Choroid plexus epithelial cell (primary cell): ENCODE results near the gene AP5S1.
A peak's percentile ranks its signal among the peaks of the same experiment; 100 is the strongest.

ENCODE experiments used
- DNase-seq: peaks from one replicate; pipeline ENCODE4 v3.0.0-alpha.2; 2010; ENCODE audit warnings: low read depth
- H3K4me3 ChIP-seq: 2 replicates; pipeline ENCODE4 v1.5.1; 2011; ENCODE audit warnings: low read depth, mild to moderate bottlenecking, control low read depth, low read length, moderate library complexity
- TF ChIP-seq, protein P1 (sequence below): conservative IDR thresholded peaks from 2 replicates; pipeline ENCODE4 v1.5.1; 2011; ENCODE audit warnings: low read depth, mild to moderate bottlenecking, control low read depth, inconsistent platforms, low read length, moderate library complexity

AP5S1 gene

DNA sequence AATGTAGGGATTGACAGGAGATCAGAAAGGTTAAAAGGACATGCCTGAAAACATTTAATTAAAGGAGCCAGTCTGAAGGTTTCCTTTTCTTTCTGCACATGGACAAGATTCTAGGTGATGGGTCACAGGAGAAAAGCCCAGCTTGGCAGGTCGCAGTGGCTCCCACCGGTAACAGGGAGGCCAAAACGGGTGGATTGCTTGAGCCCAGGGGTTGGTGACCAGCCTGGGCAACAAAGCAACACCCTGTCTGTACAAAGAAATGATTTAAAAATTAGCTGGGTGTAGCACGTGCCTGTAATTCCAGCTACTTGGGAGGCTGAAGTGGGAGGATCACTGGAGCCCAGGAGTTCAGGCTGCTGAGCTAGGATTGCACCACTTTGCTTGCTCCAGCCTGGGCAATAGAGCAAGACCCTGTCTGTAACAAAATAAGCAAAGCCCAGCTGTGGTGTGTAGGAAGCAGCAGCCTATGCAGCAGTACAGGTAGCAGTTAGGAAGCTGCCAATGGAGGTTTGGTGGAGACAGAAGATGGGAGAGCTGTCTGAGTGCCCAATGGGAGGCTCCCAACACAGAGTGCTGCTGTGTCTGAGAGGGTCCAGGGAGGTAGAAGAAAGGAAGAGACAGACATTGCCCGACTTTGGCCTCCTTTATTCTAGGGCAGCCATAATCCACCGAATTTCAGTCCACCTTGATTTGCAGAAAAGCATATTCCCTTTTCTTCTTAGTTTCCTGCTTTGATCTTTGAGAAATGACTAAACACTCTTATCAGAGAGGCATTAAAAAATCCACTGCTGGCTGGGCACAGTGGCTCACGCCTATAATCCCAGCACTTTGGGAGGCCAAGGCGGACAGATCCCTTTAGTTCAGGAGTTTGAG, 7.1 kb upstream of the AP5S1 start:
- no peak overlapping the region for H3K4me3 ChIP-seq
- DNase-seq, result no peak
- TF ChIP-seq, protein P1, sequence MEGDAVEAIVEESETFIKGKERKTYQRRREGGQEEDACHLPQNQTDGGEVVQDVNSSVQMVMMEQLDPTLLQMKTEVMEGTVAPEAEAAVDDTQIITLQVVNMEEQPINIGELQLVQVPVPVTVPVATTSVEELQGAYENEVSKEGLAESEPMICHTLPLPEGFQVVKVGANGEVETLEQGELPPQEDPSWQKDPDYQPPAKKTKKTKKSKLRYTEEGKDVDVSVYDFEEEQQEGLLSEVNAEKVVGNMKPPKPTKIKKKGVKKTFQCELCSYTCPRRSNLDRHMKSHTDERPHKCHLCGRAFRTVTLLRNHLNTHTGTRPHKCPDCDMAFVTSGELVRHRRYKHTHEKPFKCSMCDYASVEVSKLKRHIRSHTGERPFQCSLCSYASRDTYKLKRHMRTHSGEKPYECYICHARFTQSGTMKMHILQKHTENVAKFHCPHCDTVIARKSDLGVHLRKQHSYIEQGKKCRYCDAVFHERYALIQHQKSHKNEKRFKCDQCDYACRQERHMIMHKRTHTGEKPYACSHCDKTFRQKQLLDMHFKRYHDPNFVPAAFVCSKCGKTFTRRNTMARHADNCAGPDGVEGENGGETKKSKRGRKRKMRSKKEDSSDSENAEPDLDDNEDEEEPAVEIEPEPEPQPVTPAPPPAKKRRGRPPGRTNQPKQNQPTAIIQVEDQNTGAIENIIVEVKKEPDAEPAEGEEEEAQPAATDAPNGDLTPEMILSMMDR, result no peak

DNA sequence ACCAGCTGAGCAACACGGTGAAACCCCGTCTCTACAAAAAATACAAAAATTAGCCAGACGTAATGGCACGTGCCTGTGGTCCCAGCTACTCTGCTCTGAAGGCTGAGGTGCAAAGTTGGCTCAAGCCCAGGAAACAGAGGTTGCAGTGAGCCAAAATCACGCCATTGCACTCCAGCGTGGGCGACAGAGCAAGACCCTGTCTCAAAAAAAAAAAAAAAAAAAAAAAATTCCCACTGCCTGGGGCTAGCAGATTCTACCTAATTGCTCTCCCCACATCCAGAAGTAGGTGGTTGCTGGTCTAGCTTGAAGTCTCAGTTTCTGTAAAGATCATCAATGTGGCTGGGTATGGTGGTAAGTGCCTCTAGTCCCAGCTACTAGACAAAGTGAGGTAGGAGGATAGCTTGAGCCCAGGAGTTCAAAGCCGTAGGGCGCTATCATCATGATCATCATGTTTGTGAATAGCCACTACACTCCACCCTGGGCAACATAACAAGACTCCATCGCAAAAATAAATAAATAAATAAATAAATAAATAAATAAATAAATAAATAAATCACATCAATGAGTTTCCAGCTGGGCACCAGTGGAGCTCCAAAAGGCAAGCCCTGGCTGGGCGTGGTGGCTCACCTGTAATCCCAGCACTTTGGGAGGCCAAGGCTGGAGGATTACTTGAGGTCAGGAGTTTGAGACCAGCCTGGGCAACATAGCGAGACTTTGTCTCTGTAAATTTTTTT, 6.3 kb upstream of the AP5S1 start:
- TF ChIP-seq, protein P1, result no peak
- H3K4me3 ChIP-seq, result no peak overlapping the region
- DNase-seq, result no peak

DNA sequence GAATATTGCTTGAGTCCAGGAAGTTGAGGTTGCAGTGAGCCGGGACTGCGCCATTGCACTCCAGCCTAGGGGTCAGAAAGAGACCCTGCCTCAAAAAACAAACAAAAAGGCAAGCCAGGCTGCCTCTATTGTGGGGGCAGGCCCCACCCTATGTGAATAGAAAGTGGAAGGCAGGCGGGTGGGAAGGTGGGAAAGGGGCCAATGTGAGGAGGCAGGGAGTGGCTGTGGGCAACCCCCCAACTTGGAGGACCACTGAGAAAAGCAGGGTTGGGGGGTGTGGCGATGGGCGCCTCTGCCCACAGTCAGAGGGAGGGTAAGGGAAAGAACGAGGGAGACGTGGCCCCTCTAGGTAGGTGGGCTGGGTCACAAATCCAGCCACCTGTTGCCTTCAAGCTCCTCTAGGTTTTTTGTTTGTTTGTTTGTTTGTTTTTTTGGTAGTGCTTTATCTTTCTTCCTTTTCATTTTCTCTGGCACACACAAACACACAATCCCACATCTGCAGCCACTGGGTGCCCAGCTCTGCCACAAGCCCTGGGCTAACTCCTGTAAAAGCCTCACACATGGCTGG, 5.3 kb upstream of the AP5S1 start:
- DNase-seq, result no peak
- TF ChIP-seq, protein P1, result no peak
- H3K4me3 ChIP-seq, result no peak overlapping the region

DNA sequence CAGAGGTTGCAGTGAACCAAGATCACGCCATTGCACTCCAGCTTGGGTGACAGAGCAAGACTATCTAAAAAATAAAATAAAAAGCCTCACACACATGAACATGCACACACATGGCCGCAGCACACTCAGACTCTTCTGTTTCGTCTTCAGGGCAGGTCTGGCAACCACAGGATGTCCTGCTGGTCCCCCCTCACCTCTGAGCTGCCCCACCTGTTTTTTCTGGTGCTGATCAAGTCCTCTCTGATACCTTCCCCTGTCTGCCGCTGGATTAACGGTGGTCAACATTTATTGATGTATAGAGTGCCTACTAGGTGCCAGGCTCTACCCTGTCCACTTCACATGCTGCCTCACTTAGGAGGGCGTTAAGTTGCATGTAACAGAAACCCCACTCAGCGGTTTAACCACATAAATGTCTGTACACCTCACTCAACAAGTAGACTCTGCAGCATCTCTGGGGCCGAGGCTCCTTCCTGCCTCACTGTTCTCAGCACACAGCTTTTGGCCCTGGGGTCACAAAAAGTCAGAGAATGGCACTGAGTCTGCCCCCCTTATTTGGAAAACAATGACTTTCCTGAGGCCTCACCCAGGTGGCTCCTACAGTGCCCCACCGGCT, 4.5 kb upstream of the AP5S1 start:
- no peak for DNase-seq
- TF ChIP-seq, protein P1, result no peak
- no peak overlapping the region for H3K4me3 ChIP-seq

DNA sequence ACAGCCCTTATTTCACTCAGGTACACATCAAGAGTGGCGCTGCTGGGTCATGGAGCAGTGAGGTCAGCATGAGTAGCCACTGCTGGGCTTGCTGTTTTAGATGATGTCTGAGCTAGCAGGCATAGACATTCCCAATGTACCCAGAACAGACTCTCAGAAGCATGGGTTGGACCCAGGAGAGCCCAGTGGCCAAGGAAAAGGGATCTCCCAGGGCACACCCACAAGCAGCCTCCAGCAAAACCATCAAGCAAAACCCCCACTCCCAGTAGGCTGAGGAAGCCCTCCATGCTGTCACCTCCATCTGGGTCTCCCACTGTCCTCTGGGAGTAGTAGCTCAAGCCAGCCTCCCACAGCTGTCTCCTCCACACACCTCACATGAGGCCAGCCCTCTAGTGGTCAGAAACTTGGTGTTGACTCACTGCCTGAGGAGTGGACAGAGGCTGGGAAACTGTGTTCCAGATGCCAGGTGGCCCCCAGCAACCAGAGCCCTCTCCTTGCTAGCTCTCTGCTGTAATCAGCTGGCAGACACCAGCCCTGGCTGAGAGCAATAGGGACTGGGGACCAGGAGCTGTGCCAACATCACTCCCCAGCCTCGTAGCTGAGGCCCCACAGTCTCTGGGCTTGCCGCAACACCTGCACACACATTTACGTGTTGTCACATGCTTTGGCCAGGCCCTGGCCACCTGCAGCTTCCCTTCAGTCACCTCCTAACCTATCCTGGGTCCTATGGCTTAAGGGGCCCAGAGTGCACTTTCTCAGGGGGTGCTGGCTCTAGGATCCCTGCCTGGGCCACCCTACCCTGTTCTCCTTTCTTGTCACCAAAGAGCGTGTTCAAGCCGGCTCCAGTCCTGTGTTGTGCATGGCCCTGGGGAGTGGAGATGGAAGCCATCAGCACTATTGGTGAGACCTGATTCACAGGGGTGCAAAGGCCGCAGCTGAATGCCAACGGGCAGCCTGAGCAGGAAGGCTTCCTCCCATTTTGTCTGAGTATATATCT, 1.9 kb upstream of the AP5S1 start:
- no peak overlapping the region for H3K4me3 ChIP-seq
- TF ChIP-seq, protein P1, result peak; percentile 89
- DNase-seq, result peak; percentile 88
